IMR-90 (cell line): ENCODE measurements around the gene SPATA32. TPM values are rescaled to one million over a fixed set of nuclear protein-coding genes. Genes with fewer than 3 reads are reported as not detected.

Source experiments
- ATAC-seq: fragments of 200-7000 bp; cut with Tn5 transposase; 2 replicates; pipeline ENCODE4 v1.9.1; 2020; ENCODE audit warnings: low read depth, mild to moderate bottlenecking, moderate library complexity
- BruUV-seq: library from RNA; stranded (reverse); fragments of 400-500 nt; replicated peaks from 2 replicates; lab custom pipeline; 2021; lab: Mats Ljungman, UMichigan
- CTCF ChIA-PET: fragments of 300-600 bp; formaldehyde crosslinking; extraction: SDS; loops from one replicate; lab custom pipeline; 2021; ENCODE audit warnings: antibody characterized with exemption; lab: Yijun Ruan, JAX
- POLR2A ChIA-PET: fragments of 300-600 bp; sonication (Branson Sonifier 250); formaldehyde crosslinking; loops from one replicate; lab custom pipeline; 2022; ENCODE audit warnings: antibody characterized with exemption; ENCODE audit not compliant: unreplicated experiment; lab: Charles Lee
- DNase-seq: peaks from one replicate; pipeline ENCODE4 v3.0.0; 2013
- H2AFZ ChIP-seq: replicated peaks from 2 replicates; pipeline ENCODE3; 2013; ENCODE audit warnings: low read length, mild to moderate bottlenecking; ENCODE audit not compliant: poor library complexity
- H2AK5ac ChIP-seq: 2 replicates; pipeline ENCODE4 v1.6.1; 2013; ENCODE audit warnings: low read depth, low read length, inconsistent platforms
- H2AK9ac ChIP-seq: replicated peaks from 2 replicates; pipeline ENCODE3; 2013; ENCODE audit warnings: mild to moderate bottlenecking, low read depth, low read length, moderate library complexity; ENCODE audit not compliant: poor library complexity
- H2BK120ac ChIP-seq: 2 replicates; pipeline ENCODE4 v1.6.1; 2013; ENCODE audit warnings: low read depth, low read length, inconsistent platforms
- H2BK15ac ChIP-seq: 3 replicates; pipeline ENCODE4 v1.6.1; 2013; ENCODE audit warnings: low read depth, low read length, inconsistent platforms
- H2BK20ac ChIP-seq: 2 replicates; pipeline ENCODE4 v1.6.1; 2013; ENCODE audit warnings: low read depth, mild to moderate bottlenecking, inconsistent platforms, low read length, moderate library complexity
- H2BK5ac ChIP-seq: 2 replicates; pipeline ENCODE4 v1.6.1; 2013; ENCODE audit warnings: mild to moderate bottlenecking, low read depth, low read length, inconsistent platforms; ENCODE audit not compliant: poor library complexity, severe bottlenecking
- H3K14ac ChIP-seq: replicated peaks from 2 replicates; pipeline ENCODE4 v1.6.1; 2013; ENCODE audit warnings: low read depth, low read length, inconsistent platforms
- H3K18ac ChIP-seq: 2 replicates; pipeline ENCODE4 v1.6.1; 2013; ENCODE audit warnings: low read depth, low read length, control low read depth
- H3K23ac ChIP-seq: 2 replicates; pipeline ENCODE4 v1.6.1; 2013; ENCODE audit warnings: low read depth, low read length, inconsistent platforms
- H3K27ac ChIP-seq: 2 replicates; pipeline ENCODE4 v1.5.1; 2013; ENCODE audit warnings: mild to moderate bottlenecking, control low read depth, low read length; ENCODE audit not compliant: insufficient read depth
- H3K27me3 ChIP-seq: 2 replicates; pipeline ENCODE4 v1.6.1; 2013; ENCODE audit warnings: low read length; ENCODE audit not compliant: control insufficient read depth, insufficient read depth
- H3K36me3 ChIP-seq: 2 replicates; pipeline ENCODE4 v1.6.1; 2013; ENCODE audit warnings: low read length, mixed read lengths; ENCODE audit not compliant: control insufficient read depth, insufficient read depth
- H3K4ac ChIP-seq: 2 replicates; pipeline ENCODE4 v1.6.1; 2013; ENCODE audit warnings: low read depth, low read length, inconsistent platforms
- H3K4me1 ChIP-seq: 2 replicates; pipeline ENCODE4 v1.6.1; 2013; ENCODE audit warnings: low read length, mixed read lengths; ENCODE audit not compliant: control insufficient read depth, insufficient read depth
- H3K4me2 ChIP-seq: 2 replicates; pipeline ENCODE4 v1.6.1; 2013; ENCODE audit warnings: low read depth, mild to moderate bottlenecking, control low read depth, low read length, moderate library complexity
- H3K4me3 ChIP-seq: 2 replicates; pipeline ENCODE4 v1.5.1; 2013; ENCODE audit warnings: low read depth, mild to moderate bottlenecking, control low read depth, low read length, moderate library complexity; ENCODE audit not compliant: insufficient read depth
- H3K56ac ChIP-seq: 2 replicates; pipeline ENCODE4 v1.6.1; 2013; ENCODE audit warnings: low read length, inconsistent platforms; ENCODE audit not compliant: insufficient read depth; ENCODE audit errors: extremely low read depth
- H3K79me1 ChIP-seq, 2 experiments: 2 replicates each; pipeline ENCODE4 v1.6.1; 2013; ENCODE audit warnings: low read length in 2 of 2, inconsistent platforms in 1 of 2, low read depth in 1 of 2
- H3K9ac ChIP-seq: 2 replicates; pipeline ENCODE4 v1.6.1; 2013; ENCODE audit warnings: low read depth, low read length, control low read depth
- H3K9me1 ChIP-seq: 2 replicates; pipeline ENCODE4 v1.6.1; 2013; ENCODE audit warnings: low read length, inconsistent platforms; ENCODE audit not compliant: insufficient read depth
- H3K9me3 ChIP-seq: 2 replicates; pipeline ENCODE4 v1.6.1; 2013; ENCODE audit warnings: low read length; ENCODE audit not compliant: control insufficient read depth, insufficient read depth
- H4K20me1 ChIP-seq: 2 replicates; pipeline ENCODE4 v1.6.1; 2013; ENCODE audit warnings: low read length, inconsistent platforms; ENCODE audit not compliant: insufficient read depth
- H4K5ac ChIP-seq: 2 replicates; pipeline ENCODE4 v1.6.1; 2013; ENCODE audit warnings: mild to moderate bottlenecking, low read depth, low read length, control low read depth
- H4K8ac ChIP-seq, 2 experiments: 2 replicates each; pipeline ENCODE4 v1.6.1; 2013; ENCODE audit warnings: low read depth in 2 of 2, low read length in 2 of 2, control low read depth in 1 of 2, inconsistent platforms in 1 of 2
- H4K91ac ChIP-seq: 2 replicates; pipeline ENCODE4 v1.6.1; 2013; ENCODE audit warnings: low read depth, low read length, inconsistent platforms; ENCODE audit not compliant: insufficient read depth
- BHLHE40 ChIP-seq: fragments of 150-350 bp; IDR thresholded peaks from 2 replicates; pipeline ENCODE4 v1.6.1; 2016; ENCODE audit warnings: mild to moderate bottlenecking, low read depth, low read length
- CEBPB ChIP-seq: IDR thresholded peaks from 2 replicates; pipeline ENCODE4 v1.6.1; 2012; ENCODE audit warnings: low read depth, low read length, improper control_type of control experiment
- RAD21 ChIP-seq: IDR thresholded peaks from 2 replicates; pipeline ENCODE4 v1.6.1; 2012; ENCODE audit warnings: low read length, improper control_type of control experiment
- SMC3 ChIP-seq: fragments of 150-350 bp; IDR thresholded peaks from 2 replicates; pipeline ENCODE4 v1.6.1; 2016; ENCODE audit warnings: low read depth, mild to moderate bottlenecking, antibody characterized with exemption, low read length, moderate library complexity
- WGBS, 2 experiments: methylation state at CpG; one replicate each; pipeline versions ENCODE4 v1.1.5 to v1.1.7; 2013; ENCODE audit warnings: missing lambda C conversion rate in 2 of 2; ENCODE audit not compliant: insufficient read length in 1 of 2; ENCODE audit errors: extremely low coverage in 2 of 2; 5-methylcytosine and 5-hydroxymethylcytosine counted together
- dilution Hi-C: fragments of 300-500 bp; cut with HindIII; formaldehyde crosslinking; loops from one replicate; pipeline ENCODE4 v1.14.3; 2018; ENCODE audit warnings: low sequenced_read_pairs; ENCODE audit not compliant: unreplicated experiment
- in situ Hi-C: fragments of 300-500 bp; cut with MboI; formaldehyde crosslinking; loops from 3 replicates; pipeline ENCODE4 v1.14.3; 2019; ENCODE audit warnings: low sequenced_read_pairs, inconsistent platforms, mixed read lengths
- intact Hi-C: fragments of 100-400 bp; cut with micrococcal nuclease; formaldehyde crosslinking; loops from 2 replicates; pipeline ENCODE4 v1.10.0; 2022
- polyA plus RNA-seq, 3 experiments: library from polyadenylated mRNA; depleted of rRNA; stranded (reverse); fragments of >200 nt; gene quantifications; 2 replicates each; pipeline ENCODE4 v1.2.3, GENCODE V29; 2012; ENCODE audit warnings: low replicate concordance in 1 of 3
- total RNA-seq: library from RNA; depleted of rRNA; stranded (reverse); fragments of >200 nt; gene quantifications from 2 replicates; pipeline ENCODE4 v1.2.3, GENCODE V29; 2012

The SPATA32 gene
- total and polyA plus RNA-seq, 2 of the 4 experiments (the other 2 are of a cell fraction) = 0.18 TPM; not detected in 1

DNA sequence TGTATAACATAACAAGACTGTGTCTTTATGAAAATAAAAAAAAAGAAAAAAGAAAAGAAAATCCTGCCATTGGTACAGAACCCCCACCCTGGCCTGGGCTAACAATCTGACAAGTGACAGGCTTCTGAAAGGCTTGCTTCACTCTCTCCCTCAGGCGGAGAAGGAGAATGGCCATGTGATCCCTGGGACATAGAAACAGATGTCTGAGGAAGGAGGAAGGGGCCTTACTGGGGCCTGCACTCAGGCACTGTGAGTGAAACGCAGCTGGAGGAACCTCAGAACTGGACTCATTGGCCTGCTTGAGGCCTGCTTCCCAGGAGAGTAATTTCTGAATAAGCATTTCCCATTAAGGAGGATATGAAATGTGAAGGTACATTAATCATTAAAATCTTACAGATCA is 37.5 kb upstream of the SPATA32 start:
- Histone ChIP-seq H3K9me1 (peaks cover 36% of the 10 kb centered on the region), H2BK15ac (no peak overlapping the region), H3K79me1 (peaks cover 45 to 80% of the 10 kb centered on the region in 2 experiments), H3K27me3 (no peaks in the 10 kb centered on the region), H3K14ac (no peak overlapping the region), H3K9ac (no peak overlapping the region), H3K4ac (no peak overlapping the region), H2AK5ac (no peak overlapping the region; the same call in 1 of the 2 replicates), H4K8ac (no peak overlapping the region), H2AFZ (no peak overlapping the region), H3K23ac (no peak overlapping the region), H3K4me1 (peaks cover 22% of the 10 kb centered on the region), H2BK20ac (no peak overlapping the region), H3K36me3 (peaks cover 6% of the 10 kb centered on the region; the same call in 1 of the 2 replicates), H2BK120ac (no peak overlapping the region), H2BK5ac (no peak overlapping the region), H3K4me3 (no peak overlapping the region), H3K27ac (no peak overlapping the region), H3K4me2 (no peak overlapping the region), H3K56ac (no peak overlapping the region), H3K9me3 (no peaks in the 10 kb centered on the region), H4K5ac (no peak overlapping the region), H3K18ac (no peak overlapping the region), H2AK9ac (no peak overlapping the region), H4K20me1 (peaks cover 57% of the 10 kb centered on the region), H4K91ac (no peak overlapping the region)
- no CpG with 5 or more reads among the region's 2 CpGs for WGBS, 2 experiments
- DNase-seq (no peak), ATAC-seq (no peak)
- in situ Hi-C loops = no loop called here
- CTCF ChIA-PET = no interaction called here
- POLR2A ChIA-PET = no interaction called here
- dilution Hi-C loops = no loop called here
- no TSS peak for BruUV-seq
- intact Hi-C loops = no loop called here
- TF ChIP-seq RAD21 (no peak), SMC3 (no peak), CEBPB (no peak), BHLHE40 (no peak)
